HCT116 (cell line): ENCODE measurements around the gene CAPSL. TPM values are rescaled to one million over a fixed set of nuclear protein-coding genes. Genes with fewer than 3 reads are reported as not detected.

Experiments used
- ATAC-seq: fragments of 200-7000 bp; cut with Tn5 transposase; 2 replicates; pipeline ENCODE4 v1.9.1; 2020; ENCODE audit warnings: mild to moderate bottlenecking, moderate library complexity
- Bru-seq: library from RNA; stranded (reverse); fragments of 400-500 nt; gene quantifications from one replicate; lab custom pipeline; 2021; lab: Mats Ljungman, UMichigan
- BruChase-seq, 2 experiments: library from RNA; stranded (reverse); fragments of 400-500 nt; gene quantifications; one replicate each; lab custom pipeline; 2021; lab: Mats Ljungman, UMichigan
- BruUV-seq: library from RNA; stranded (reverse); fragments of 400-500 nt; replicated peaks from 2 replicates; lab custom pipeline; 2021; lab: Mats Ljungman, UMichigan
- CTCF ChIA-PET: fragments of 300-600 bp; sonication (Branson Sonifier 250); formaldehyde crosslinking; loops from one replicate; lab custom pipeline; 2021; ENCODE audit warnings: antibody characterized with exemption; lab: Charles Lee
- POLR2A ChIA-PET: fragments of 300-600, 350-600 bp; sonication (Branson Sonifier 250); formaldehyde crosslinking; loops from one replicate; lab custom pipeline; 2021; ENCODE audit warnings: antibody characterized with exemption; lab: Charles Lee
- RAD21 ChIA-PET, 2 experiments: fragments of 300-600 bp; sonication (Branson Sonifier 250); formaldehyde crosslinking; loops; one replicate each; lab custom pipeline; 2023; ENCODE audit warnings: low total read pairs in 2 of 2; ENCODE audit not compliant: uncharacterized antibody in 2 of 2, unreplicated experiment in 2 of 2, low non-redundant PET in 1 of 2; lab: Charles Lee
- DNase-seq: peaks from one replicate; pipeline ENCODE4 v3.0.0-alpha.2; 2010; ENCODE audit warnings: low read depth, low spot score
- H2AFZ ChIP-seq: fragments of 200-600 bp; shearing (Covaris generic), sonication (generic); 2 replicates; pipeline ENCODE4 v1.6.1; 2017; ENCODE audit warnings: low read depth, mixed run types, mixed read lengths, antibody characterized with exemption, low read length; ENCODE audit not compliant: poor library complexity, severe bottlenecking
- H3K27ac ChIP-seq: 2 replicates; pipeline ENCODE4 v1.5.1; 2012; ENCODE audit warnings: low read depth, low read length
- H3K27me3 ChIP-seq: fragments of 200-600 bp; sonication (generic); 2 replicates; pipeline ENCODE4 v1.6.1; 2016; ENCODE audit warnings: mixed run types, low read length, mixed read lengths; ENCODE audit not compliant: insufficient read depth
- H3K36me3 ChIP-seq, 2 experiments: fragments of 200-500 bp in 1 of 2; fragments of 200-600 bp in 1 of 2; sonication (Bioruptor generic) in 1 of 2; sonication (generic) in 1 of 2; 2 replicates each; pipeline versions ENCODE4 v1.5.1 to v1.6.1; 2014 to 2016; ENCODE audit warnings: low read length in 2 of 2, inconsistent platforms in 1 of 2, mixed read lengths in 1 of 2, mixed run types in 1 of 2; ENCODE audit not compliant: insufficient read depth in 2 of 2, control insufficient read depth in 1 of 2
- H3K4me1 ChIP-seq, 2 experiments: fragments of 200-600 bp in 1 of 2; sonication (generic) in 1 of 2; 2 replicates each; pipeline versions ENCODE4 v1.5.1 to v1.6.1; 2012 to 2017; ENCODE audit warnings: low read length in 2 of 2, inconsistent platforms in 1 of 2, mild to moderate bottlenecking in 1 of 2, mixed read lengths in 1 of 2, mixed run types in 1 of 2, moderate library complexity in 1 of 2; ENCODE audit not compliant: insufficient read depth in 2 of 2, control insufficient read depth in 1 of 2
- H3K4me2 ChIP-seq: fragments of 200-600 bp; sonication (generic); 2 replicates; pipeline ENCODE4 v1.6.1; 2017; ENCODE audit warnings: mixed run types, low read length, mixed read lengths
- H3K4me3 ChIP-seq, 2 experiments: fragments of 200-600 bp in 1 of 2; sonication (generic) in 1 of 2; replicated peaks in 1 of 2; 2 replicates each; pipeline ENCODE4 v1.5.1; 2011 to 2016; ENCODE audit warnings: low read length in 2 of 2, control low read depth in 1 of 2, low read depth in 1 of 2, mild to moderate bottlenecking in 1 of 2, mixed read lengths in 1 of 2, mixed run types in 1 of 2
- H3K79me2 ChIP-seq: fragments of 200-600 bp; sonication (generic); 2 replicates; pipeline ENCODE4 v1.6.1; 2017; ENCODE audit warnings: mild to moderate bottlenecking, mixed run types, low read length, moderate library complexity, mixed read lengths; ENCODE audit not compliant: insufficient read depth
- H3K9ac ChIP-seq: fragments of 200-600 bp; sonication (generic); 2 replicates; pipeline ENCODE4 v1.6.1; 2016; ENCODE audit warnings: low read length, mixed read lengths
- H3K9me2 ChIP-seq: fragments of 200-600 bp; sonication (generic), shearing (Covaris generic); 2 replicates; pipeline ENCODE4 v1.6.1; 2017; ENCODE audit warnings: mixed run types, mild to moderate bottlenecking, moderate library complexity; ENCODE audit not compliant: insufficient read depth
- H3K9me3 ChIP-seq, 2 experiments: fragments of 200-500 bp in 1 of 2; fragments of 200-600 bp in 1 of 2; sonication (Bioruptor generic) in 1 of 2; sonication (generic) in 1 of 2; 2 replicates each; pipeline ENCODE4 v1.6.1; 2014 to 2017; ENCODE audit warnings: low read length in 2 of 2, mixed read lengths in 2 of 2, inconsistent platforms in 1 of 2, low read depth in 1 of 2, mild to moderate bottlenecking in 1 of 2, mixed run types in 1 of 2, moderate library complexity in 1 of 2; ENCODE audit not compliant: control insufficient read depth in 1 of 2, insufficient read depth in 1 of 2
- H4K20me1 ChIP-seq: fragments of 200-600 bp; sonication (generic), shearing (Covaris generic); 2 replicates; pipeline ENCODE4 v1.6.1; 2017; ENCODE audit warnings: mixed run types, mild to moderate bottlenecking, moderate library complexity; ENCODE audit not compliant: insufficient read depth
- EGR1 ChIP-seq: IDR thresholded peaks from 2 replicates; pipeline ENCODE4 v1.6.1; 2012; ENCODE audit warnings: low read depth
- ELF1 ChIP-seq: IDR thresholded peaks from 2 replicates; pipeline ENCODE4 v1.6.1; 2012; ENCODE audit warnings: low read depth, borderline replicate concordance
- EZH2 ChIP-seq: fragments of 200-600 bp; sonication (generic); IDR thresholded peaks from 2 replicates; pipeline ENCODE4 v1.6.1; 2017; ENCODE audit warnings: antibody characterized with exemption, mixed run types
- EZH2phosphoT487 ChIP-seq: fragments of 200-600 bp; IDR thresholded peaks from 2 replicates; pipeline ENCODE4 v1.6.1; 2018; ENCODE audit warnings: antibody characterized with exemption, borderline replicate concordance
- POLR2AphosphoS5 ChIP-seq: IDR thresholded peaks from 2 replicates; pipeline ENCODE4 v1.6.1; 2011; ENCODE audit warnings: mild to moderate bottlenecking, low read depth, low read length, moderate library complexity
- RAD21 ChIP-seq: IDR thresholded peaks from 2 replicates; pipeline ENCODE4 v1.6.1; 2012; ENCODE audit warnings: low read depth, mild to moderate bottlenecking
- SIN3A ChIP-seq: IDR thresholded peaks from 2 replicates; pipeline ENCODE4 v1.6.1; 2012; ENCODE audit warnings: low read depth
- SP1 ChIP-seq: IDR thresholded peaks from 2 replicates; pipeline ENCODE4 v1.6.1; 2012; ENCODE audit warnings: low read depth
- SRF ChIP-seq: IDR thresholded peaks from 2 replicates; pipeline ENCODE4 v1.6.1; 2012; ENCODE audit warnings: low read depth
- YY1 ChIP-seq: IDR thresholded peaks from 2 replicates; pipeline ENCODE4 v1.6.1; 2011; ENCODE audit warnings: low read length, low read depth, moderate library complexity, mild to moderate bottlenecking; ENCODE audit not compliant: insufficient replicate concordance; ENCODE audit errors: extremely low read depth
- ZFX ChIP-seq: fragments of 450-650 bp; IDR thresholded peaks from 2 replicates; pipeline ENCODE4 v1.6.1; 2017
- ZNF274 ChIP-seq: fragments of 200-500 bp; sonication (Bioruptor generic); IDR thresholded peaks from 2 replicates; pipeline ENCODE4 v1.6.1; 2014; ENCODE audit warnings: mild to moderate bottlenecking, low read depth, low read length, inconsistent platforms
- intact Hi-C: fragments of 100-400 bp; cut with micrococcal nuclease; formaldehyde crosslinking; loops from 2 replicates; pipeline ENCODE4 v1.10.0; 2022
- long read RNA-seq: library from polyadenylated mRNA; unstranded; transcript quantifications from one replicate; pipeline ENCODE4 v2.0.0, GENCODE V29; 2021; ENCODE audit not compliant: unreplicated experiment
- polyA plus RNA-seq: library from polyadenylated mRNA; unstranded; fragments of >200 nt; gene quantifications from 2 replicates; pipeline ENCODE4 v1.2.1, GENCODE V29; 2012; ENCODE audit warnings: missing spikeins
- total RNA-seq: library from RNA; stranded (reverse); gene quantifications from one replicate; pipeline ENCODE4 v1.2.1, GENCODE V29; 2021; ENCODE audit not compliant: unreplicated experiment
- TF ChIP-seq, protein P1 (sequence below): IDR thresholded peaks from 2 replicates; pipeline ENCODE4 v1.6.1; 2012
- TF ChIP-seq, protein P2 (sequence below), 3 experiments: fragments of 200-600 bp in 1 of 3; sonication (generic) in 1 of 3; IDR thresholded peaks in 2 of 3; conservative IDR thresholded peaks in 1 of 3; 2 replicates each; pipeline ENCODE4 v1.5.1; 2012 to 2017; ENCODE audit warnings: low read depth in 2 of 3, low read length in 2 of 3, antibody characterized with exemption in 1 of 3, borderline replicate concordance in 1 of 3, control low read depth in 1 of 3, mild to moderate bottlenecking in 1 of 3, mixed read lengths in 1 of 3, mixed run types in 1 of 3, moderate library complexity in 1 of 3; ENCODE audit not compliant: insufficient read depth in 1 of 3
- TF ChIP-seq, protein P3 (sequence below): IDR thresholded peaks from 2 replicates; pipeline ENCODE4 v1.6.1; 2011; ENCODE audit warnings: mild to moderate bottlenecking, low read length, moderate library complexity; ENCODE audit not compliant: insufficient replicate concordance; ENCODE audit errors: extremely low read depth

Gene CAPSL
- total RNA-seq (not detected), Bru-seq, nascent RNA (not detected), BruChase-seq, experiment 1, labeled RNA remaining after a 6-hour chase (not detected), BruChase-seq, experiment 2, labeled RNA remaining after a 2-hour chase (not detected)
- polyA plus RNA-seq, result not detected in 2 replicates
- long read RNA-seq, result 0 reads

DNA sequence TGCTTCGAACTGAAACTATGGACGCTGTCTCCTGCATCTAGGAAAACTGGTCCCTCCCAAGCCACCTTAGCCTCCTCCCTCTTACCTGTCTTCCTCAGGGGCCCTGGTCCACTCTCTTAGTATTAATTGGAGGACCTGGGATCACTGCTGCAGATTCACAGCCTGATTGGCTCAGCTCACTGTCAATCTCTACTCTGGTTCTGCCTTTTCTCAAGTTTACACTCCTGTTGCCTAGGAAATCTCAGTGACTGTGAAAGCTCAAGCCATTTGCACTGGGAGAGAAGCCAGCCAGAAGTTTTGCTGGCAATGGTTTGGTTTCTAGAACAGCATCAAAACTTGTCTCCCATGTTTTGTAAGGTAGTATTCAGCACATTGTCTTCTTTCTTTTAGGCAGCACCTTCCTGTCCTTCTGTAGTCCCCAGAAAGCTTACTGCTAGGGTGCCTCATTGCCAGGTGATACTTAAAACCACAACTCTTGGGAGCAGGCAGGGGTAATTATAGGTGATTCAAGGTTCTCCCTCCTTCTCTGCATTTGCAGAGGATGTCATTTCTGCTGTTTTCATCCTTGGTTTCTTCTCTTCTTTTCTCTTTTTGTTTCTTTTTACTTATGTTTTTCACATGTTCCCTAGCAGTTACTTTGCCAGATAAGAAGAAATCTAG, at the start of gene CAPSL:
TSS of gene CAPSL (minus strand) at position 55 of the 660 bp plus-strand sequence. CDS start 17,502 bp downstream, outside the sequence.
- ATAC-seq, result peak; percentile 61
- Histone ChIP-seq H3K4me1 (no peaks in the 10 kb centered on the region), H4K20me1 (no peaks in the 10 kb centered on the region), H3K27me3 (peaks cover 61% of the 10 kb centered on the region), H3K79me2 (no peaks in the 10 kb centered on the region)
- DNase-seq, result peak; percentile 36
- no peak for TF ChIP-seq EGR1
- TF ChIP-seq SRF, result no peak
- TF ChIP-seq ELF1, result no peak
- TF ChIP-seq, protein P1, sequence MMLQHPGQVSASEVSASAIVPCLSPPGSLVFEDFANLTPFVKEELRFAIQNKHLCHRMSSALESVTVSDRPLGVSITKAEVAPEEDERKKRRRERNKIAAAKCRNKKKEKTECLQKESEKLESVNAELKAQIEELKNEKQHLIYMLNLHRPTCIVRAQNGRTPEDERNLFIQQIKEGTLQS, result no peak
- TF ChIP-seq ZNF274, result no peak
- TF ChIP-seq SIN3A, result no peak
- TF ChIP-seq EZH2, result no peak
- TF ChIP-seq, protein P2, sequence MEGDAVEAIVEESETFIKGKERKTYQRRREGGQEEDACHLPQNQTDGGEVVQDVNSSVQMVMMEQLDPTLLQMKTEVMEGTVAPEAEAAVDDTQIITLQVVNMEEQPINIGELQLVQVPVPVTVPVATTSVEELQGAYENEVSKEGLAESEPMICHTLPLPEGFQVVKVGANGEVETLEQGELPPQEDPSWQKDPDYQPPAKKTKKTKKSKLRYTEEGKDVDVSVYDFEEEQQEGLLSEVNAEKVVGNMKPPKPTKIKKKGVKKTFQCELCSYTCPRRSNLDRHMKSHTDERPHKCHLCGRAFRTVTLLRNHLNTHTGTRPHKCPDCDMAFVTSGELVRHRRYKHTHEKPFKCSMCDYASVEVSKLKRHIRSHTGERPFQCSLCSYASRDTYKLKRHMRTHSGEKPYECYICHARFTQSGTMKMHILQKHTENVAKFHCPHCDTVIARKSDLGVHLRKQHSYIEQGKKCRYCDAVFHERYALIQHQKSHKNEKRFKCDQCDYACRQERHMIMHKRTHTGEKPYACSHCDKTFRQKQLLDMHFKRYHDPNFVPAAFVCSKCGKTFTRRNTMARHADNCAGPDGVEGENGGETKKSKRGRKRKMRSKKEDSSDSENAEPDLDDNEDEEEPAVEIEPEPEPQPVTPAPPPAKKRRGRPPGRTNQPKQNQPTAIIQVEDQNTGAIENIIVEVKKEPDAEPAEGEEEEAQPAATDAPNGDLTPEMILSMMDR (IDR thresholded peaks at IDR 0.05 in 2 of 3, conservative IDR thresholded peaks at IDR 0.05 in 1 of 3; ENCODE audit: borderline replicate concordance in 1 of 3, insufficient read depth in 1 of 3, low read depth in 2 of 3, low read length in 2 of 3), result no peak
- TF ChIP-seq RAD21, result no peak
- TF ChIP-seq ZFX, result no peak
- TF ChIP-seq YY1, result no peak
- no peak for TF ChIP-seq POLR2AphosphoS5
- TF ChIP-seq, protein P3, sequence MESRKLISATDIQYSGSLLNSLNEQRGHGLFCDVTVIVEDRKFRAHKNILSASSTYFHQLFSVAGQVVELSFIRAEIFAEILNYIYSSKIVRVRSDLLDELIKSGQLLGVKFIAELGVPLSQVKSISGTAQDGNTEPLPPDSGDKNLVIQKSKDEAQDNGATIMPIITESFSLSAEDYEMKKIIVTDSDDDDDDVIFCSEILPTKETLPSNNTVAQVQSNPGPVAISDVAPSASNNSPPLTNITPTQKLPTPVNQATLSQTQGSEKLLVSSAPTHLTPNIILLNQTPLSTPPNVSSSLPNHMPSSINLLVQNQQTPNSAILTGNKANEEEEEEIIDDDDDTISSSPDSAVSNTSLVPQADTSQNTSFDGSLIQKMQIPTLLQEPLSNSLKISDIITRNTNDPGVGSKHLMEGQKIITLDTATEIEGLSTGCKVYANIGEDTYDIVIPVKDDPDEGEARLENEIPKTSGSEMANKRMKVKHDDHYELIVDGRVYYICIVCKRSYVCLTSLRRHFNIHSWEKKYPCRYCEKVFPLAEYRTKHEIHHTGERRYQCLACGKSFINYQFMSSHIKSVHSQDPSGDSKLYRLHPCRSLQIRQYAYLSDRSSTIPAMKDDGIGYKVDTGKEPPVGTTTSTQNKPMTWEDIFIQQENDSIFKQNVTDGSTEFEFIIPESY, result no peak
- TF ChIP-seq EZH2phosphoT487, result no peak
- no peak for TF ChIP-seq SP1
- TF ChIP-seq, all 23 proteins: peak for 0
- Histone ChIP-seq H3K27ac (no peak within 1 kb of the TSS), H3K4me2 (no peak within 1 kb of the TSS), H3K9ac (no peak within 1 kb of the TSS), H3K36me3 (no peaks in the 10 kb centered on the region), H3K4me3 (no peak within 1 kb of the TSS), H2AFZ (no peak within 1 kb of the TSS), H3K9me3 (no peaks in the 10 kb centered on the region), H3K9me2 (no peaks in the 10 kb centered on the region)
- intact Hi-C loops, result no loop called here
- no TSS peak for BruUV-seq
- ChIA-PET RAD21 (no interaction called here), POLR2A (no interaction called here), CTCF (no interaction called here)
